ENCODE results near the gene CELF2.
A peak's percentile ranks its signal among the peaks of the same experiment; 100 is the strongest.

Gene CELF2

GRCh38 chr10:11023009-11023953, 5.6 kb downstream of the CELF2 start:
- DNase-seq, result no peak

DNA sequence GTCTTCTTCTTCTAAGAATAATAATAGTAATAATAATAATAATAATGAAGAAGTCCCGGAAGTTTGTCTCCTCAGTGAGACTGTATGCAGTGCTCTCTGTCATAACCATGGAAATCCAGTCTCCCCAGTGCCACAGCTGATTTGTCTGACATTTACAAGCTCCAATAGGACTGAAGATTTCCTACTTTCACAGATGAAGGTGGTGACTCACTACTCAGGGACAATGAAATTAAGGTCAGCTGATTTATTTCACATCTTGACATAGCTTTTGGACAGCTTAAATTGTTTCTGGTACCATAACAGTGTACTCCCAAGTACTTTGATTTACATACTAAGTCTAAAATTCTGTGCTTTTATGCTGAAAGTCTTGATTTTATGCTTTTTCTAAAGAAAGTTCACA, 6.9 kb downstream of the CELF2 start:
- DNase-seq, result peak; percentile 13

- DNase-seq, result no peak
Measured at GRCh38 chr10:11025978-11026377, 8.3 kb downstream of the CELF2 start.

DNA sequence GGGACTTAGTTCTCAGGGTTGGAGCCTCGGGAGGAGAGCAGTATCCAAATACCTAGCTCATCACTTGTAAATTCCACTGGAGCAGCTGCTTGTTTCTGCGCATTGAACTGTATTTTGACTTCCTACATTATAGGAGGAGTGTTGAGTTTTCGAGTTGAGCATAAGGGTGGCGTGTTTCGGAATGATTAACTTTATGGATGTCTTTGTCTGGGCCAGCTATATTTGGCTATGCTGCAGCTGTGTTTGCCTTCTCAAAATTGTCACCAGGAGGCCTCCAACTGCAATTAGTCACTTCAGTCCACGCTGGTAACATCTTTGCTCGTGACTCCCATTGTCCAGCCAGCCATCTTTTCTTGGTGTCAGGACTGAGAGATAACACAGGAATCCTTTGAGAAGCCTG, 9.1 kb downstream of the CELF2 start:
- no peak for DNase-seq

GRCh38 chr10:11034762-11035161, 17.1 kb downstream of the CELF2 start:
- no peak for DNase-seq

DNA sequence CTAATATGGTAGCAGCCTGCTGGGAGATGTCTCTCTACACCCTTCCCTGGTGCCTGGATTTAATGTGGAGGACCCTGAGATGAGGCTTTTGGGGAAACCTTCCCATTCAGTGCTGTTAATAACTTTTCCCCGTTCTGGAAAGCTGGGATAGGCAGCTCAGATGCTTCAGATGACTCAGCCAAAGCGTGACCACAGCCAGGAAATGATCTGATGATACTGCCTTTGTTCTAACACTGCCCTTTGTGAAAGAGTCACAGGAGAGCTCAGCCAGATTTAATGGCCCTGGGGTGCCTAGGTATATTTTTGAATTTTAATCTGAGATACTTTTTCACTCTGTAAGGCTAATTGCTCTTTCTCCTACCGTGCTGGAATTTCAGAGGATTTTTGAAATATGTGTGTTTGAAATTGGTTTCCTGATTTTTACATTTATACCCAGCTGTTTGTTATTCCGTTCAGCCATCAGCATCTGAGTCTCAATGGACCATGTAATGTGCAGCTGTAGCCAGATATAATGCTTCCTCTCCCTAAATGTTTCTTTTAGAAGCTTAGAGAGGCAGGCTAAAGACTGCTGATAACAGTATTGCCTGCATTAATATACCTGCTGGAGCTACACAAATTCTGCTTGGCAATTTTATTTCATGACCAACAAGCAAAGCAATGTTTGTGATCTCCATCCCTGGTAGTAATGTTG, 17.8 kb downstream of the CELF2 start:
- peak; percentile 70 for DNase-seq

DNA sequence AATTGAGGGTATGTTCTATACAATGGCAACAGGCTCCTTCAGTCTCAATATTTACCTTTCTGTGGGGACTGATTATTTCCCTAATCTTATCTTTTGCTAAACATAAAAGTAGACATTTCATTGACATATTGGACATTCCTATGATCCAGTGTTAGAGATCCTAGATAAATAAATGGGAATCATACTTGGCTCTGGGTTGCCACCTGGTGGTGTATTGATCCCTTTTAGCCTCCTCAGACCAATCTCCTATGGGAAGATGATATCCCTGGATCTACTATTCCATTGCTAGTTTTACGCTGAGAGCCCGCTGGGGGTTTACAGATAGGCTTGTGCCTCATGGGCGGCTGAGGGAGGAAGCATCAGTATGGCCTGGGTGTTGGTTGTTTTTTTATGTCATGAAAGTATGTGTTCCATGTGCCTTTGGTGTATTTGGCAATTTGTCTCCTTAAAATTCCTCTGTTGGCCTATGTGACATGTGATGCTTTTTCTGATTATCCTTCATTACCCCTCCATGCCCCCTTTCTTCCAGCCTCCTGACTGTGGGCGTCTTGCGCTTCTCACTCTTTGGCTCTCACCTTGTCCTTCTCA, 18.8 kb downstream of the CELF2 start:
- DNase-seq, result peak; percentile 59

DNA sequence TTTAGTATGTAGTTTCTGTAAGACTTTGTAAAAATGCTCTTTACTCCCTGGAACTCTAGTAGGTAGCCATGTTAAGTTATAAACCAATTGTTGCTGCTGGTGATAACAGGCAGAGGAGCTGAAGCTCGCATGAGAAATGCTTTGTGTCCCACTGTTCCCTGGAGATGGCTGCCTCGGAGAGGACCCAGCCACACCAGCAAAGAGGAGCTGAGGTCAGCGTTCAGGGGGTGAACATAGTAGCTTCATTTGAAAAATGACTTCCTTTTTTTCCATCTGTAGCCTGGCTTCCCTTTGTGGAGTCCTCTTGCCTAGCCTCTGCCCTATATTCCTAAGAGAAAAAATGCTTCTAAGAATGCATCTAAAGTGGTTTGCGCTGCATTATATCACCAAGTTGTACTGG, 20.3 kb downstream of the CELF2 start:
- DNase-seq, result no peak

DNA sequence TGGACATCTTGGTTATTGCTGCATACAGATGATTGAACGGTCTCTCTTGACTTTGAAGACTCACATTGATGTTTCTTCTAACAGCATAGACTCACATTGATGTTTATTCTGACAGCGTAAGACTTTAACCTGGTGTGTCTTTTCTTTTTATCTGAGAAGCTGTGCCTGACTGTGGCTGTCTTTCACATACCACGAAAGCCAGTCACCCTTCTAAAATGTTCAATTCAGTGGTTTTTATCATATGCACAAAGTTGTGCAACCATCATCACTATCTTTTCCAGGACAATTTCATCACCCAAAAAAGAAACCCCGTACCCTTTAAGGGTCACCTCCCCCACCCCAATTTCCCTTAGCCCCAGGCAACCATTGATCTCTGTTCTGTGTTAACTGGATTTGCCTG, 24.7 kb downstream of the CELF2 start:
- no peak for DNase-seq

- no peak for DNase-seq
Measured at GRCh38 chr10:11043039-11043438, 25.4 kb downstream of the CELF2 start.

- no peak for DNase-seq
Measured at GRCh38 chr10:11043446-11044127, 25.9 kb downstream of the CELF2 start.

DNA sequence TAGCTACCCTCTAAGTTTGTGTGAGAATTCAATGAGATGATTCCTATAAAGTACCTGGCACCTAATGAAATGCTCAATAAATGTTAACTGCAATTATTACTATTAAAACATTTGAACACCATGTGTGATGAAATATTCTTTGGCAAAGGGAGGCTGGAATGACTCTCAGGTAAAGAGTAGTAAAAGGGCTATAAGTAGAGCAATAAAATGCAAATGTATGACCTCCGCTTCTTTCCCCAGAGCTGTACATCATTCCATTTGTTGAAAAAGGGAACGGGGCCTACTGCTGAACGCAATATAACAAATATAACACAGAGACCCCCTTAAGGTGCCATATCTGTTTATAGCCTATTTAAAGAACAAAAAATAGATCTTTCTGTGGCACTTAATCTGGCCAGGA, 27.8 kb downstream of the CELF2 start:
- DNase-seq, result no peak

DNA sequence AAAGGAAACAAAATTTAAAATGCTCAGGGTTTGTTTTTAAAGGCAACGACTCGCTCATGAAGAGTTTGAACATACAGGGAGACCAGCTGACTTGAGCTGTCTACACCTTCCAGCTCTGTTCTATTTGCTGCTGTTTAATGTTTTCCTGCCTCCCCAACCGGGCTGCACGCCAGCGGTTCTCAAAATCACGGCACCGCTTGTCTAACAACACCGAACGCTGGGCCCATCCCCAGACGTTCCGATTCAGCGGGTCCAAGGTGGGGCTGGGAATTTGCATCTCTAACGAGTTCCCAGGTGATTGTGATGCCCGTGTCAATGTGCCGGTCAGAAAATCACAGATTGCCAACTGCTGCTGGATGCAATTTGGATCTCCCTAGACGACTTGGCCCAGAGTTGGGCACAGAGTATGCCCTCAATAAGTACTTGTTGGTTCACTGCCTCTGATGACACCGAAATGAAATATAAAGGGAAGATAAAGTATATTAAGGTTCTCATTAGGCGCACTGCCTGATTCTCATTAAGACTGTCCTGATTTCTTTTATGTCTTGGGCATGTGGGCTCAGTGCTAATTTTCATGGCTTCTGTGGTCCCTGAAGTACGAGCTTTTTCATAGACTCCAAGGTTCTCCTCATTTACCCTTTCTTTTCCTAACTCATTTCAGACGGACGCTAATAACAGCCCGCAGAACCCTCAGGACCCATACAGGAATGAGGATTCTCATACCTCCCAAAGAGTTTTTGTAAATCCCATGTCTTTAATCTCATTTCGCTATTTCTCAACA, 28.5 kb downstream of the CELF2 start:
- no peak for DNase-seq

- DNase-seq, result no peak
Measured at GRCh38 chr10:11046776-11047160, 29.1 kb downstream of the CELF2 start.

- no peak for DNase-seq
Measured at GRCh38 chr10:11048707-11049278, 31.1 kb downstream of the CELF2 start.

DNA sequence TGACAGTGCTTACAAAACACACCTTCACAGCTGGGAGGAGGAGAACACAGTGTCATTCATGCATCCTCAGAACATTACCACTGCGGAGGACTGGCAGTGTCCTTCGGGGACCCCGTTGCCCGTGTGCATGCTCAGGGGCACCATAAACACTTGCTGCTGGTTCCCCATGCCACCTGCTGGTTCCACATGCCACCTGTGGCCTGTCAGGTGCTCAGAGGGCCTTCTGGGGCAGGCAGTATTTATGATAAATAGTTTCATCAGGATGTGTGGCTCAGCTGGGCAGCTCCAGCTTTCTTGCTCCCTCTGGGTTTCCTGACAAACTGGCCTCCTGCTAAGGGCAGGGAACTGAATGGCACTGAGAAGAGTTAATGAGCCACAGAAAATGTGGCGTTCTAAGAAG, 32.1 kb downstream of the CELF2 start:
- no peak for DNase-seq

DNA sequence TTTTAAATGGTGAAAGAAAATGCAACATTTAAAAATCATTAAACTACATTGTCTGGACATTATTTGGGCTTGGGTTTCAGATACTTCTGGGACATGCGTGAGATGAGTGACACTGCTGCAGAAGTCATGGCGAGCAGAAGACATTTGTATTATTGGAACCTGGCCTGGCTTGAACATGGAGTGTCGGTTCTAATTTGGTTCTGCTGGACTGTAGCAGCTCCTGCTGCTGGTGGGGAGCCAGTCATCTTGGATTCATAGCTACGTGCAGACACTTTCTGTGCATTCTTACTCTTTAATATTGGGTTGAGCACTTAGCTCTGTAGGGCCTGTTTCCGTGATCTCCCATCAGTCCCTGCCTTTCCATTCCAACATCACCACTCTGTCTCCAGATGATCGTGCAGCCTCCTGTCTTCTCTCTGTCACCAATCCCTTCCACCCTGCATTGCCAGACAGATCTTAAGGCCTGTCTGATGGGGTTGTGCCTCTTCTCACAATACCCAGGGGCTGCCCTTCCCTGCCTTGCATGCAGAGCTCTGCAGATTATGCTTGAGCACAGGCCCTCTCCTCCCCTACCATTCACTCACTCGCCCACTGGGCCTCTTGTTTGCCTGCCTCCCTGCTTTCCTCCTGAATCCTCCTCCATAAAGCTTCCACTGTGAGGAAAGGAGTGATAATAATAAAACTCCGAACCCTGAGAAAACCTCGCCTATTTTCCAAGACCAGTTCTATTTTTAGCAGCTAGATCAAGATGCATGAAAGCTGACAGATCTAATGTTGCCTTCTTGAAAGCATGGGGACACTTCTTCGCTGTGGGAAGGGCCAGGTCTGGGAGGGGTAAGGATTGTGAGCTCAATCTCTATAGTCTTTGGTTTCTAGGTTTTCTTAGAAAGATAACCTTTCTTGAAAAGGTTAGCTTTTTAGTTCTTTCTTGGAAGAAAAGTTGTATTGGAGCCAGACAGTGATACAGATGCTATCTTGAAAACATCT, 32.9 kb downstream of the CELF2 start:
- DNase-seq, result no peak

DNA sequence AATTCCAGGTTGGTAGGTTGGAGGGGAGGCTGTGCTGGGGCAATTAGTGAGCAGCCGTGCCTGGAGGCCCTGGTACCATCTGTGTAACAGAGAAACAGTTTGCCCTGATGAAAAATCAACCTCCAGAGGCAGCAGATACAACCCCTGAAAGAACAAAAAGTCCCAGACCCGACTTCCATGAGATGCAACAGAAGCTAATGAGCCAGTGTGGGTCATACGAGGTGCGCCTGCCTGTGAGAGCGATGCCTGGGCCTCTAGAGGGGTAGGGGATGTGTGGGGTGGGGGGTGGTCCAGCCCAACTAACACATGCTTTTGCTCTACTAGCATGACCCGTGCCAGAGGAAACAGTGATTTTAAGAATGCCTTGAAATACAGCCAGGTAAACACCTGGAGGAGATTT, 39.3 kb downstream of the CELF2 start:
- DNase-seq, result no peak

DNA sequence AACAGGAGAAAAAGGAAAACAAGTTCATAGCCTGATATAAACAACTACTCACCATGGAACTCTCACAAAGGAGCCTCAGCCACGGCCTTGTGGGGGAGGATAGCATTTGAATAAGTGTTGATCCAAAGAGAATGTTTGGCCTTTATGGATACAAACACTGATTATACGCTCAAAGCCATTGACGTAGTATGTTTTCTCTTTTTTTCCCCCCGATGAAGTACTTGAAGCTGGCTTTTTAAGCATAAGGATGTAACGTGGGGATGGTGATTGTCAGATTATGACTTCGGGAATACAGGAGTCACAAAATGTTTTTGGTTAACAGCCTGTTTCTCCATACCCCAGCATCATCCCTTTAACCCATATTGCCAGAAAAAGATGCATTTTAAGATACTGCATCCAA, 39.8 kb downstream of the CELF2 start:
- no peak for DNase-seq

GRCh38 chr10:11057994-11058393, 40.3 kb downstream of the CELF2 start:
- no peak for DNase-seq

- DNase-seq, result peak; percentile 62
Measured at GRCh38 chr10:11058965-11059364, 41.3 kb downstream of the CELF2 start.

Data from HCEC 1CT (cell line).